Psoas muscle (tissue), 8 donors: Measurements from ENCODE around the gene ABHD16B. TPM values are rescaled to one million over a fixed set of nuclear protein-coding genes. Genes with fewer than 3 reads are reported as not detected.
"Not testable (repeated sequence)": the region's sequence is repeated elsewhere in the genome, so short reads cannot be mapped to it uniquely, and the experiment has no call there.

Experiments used
- ATAC-seq, 4 donors: fragments of 200-7000 bp; cut with Tn5 transposase; one replicate each; pipeline ENCODE4 v1.9.1; 2020; ENCODE audit warnings: moderate library complexity in 3 of 4, mild to moderate bottlenecking in 2 of 4
- DNase-seq, 2 donors: peaks; one replicate each; pipeline ENCODE4 v3.0.0-alpha.2; 2020
- H3K27ac ChIP-seq: fragments of 200-600 bp; one replicate; pipeline ENCODE4 v1.8.0; 2022
- H3K27me3 ChIP-seq, 3 donors: fragments of 200-600 bp in 1 of 3; one replicate each; pipeline versions ENCODE4 v1.6.1 to v1.8.0; 2013 to 2022; ENCODE audit warnings: low read length in 2 of 3, mild to moderate bottlenecking in 2 of 3, moderate library complexity in 1 of 3; ENCODE audit not compliant: insufficient read depth in 3 of 3
- H3K36me3 ChIP-seq, 2 donors: fragments of 200-600 bp in 1 of 2; one replicate each; pipeline versions ENCODE4 v1.6.1 to v1.8.0; 2013 to 2022; ENCODE audit warnings: low read depth in 1 of 2, mild to moderate bottlenecking in 1 of 2, moderate library complexity in 1 of 2; ENCODE audit not compliant: insufficient read depth in 1 of 2
- H3K4me1 ChIP-seq: fragments of 200-600 bp; one replicate; pipeline ENCODE4 v1.8.0; 2022
- H3K4me3 ChIP-seq: fragments of 200-600 bp; one replicate; pipeline ENCODE4 v1.8.0; 2022; ENCODE audit warnings: mild to moderate bottlenecking
- H3K9me3 ChIP-seq: fragments of 200-600 bp; one replicate; pipeline ENCODE4 v1.8.0; 2022
- CTCF ChIP-seq: fragments of 200-600 bp; IDR thresholded peaks from one replicate; pipeline ENCODE4 v1.8.0; 2022; ENCODE audit warnings: antibody characterized with exemption
- WGBS, 3 donors: extraction: QIAGEN DNeasy Blood & Tissue Kit; methylation state at CpG; one replicate each; pipeline versions ENCODE4 v1.1.6 to v1.1.7; 2013; 5-methylcytosine and 5-hydroxymethylcytosine counted together
- intact Hi-C, 2 donors: fragments of 100-400 bp; cut with DNase I; formaldehyde crosslinking; loops; one replicate each; pipeline versions ENCODE4 v1.11.0 to v1.14.2; 2022
- polyA plus RNA-seq, 3 donors: library from polyadenylated mRNA; stranded (reverse); fragments of 200-250 nt; gene quantifications; one replicate each; pipeline ENCODE4 v1.2.3, GENCODE V29; 2013
- total RNA-seq, 4 donors: library from RNA; stranded (reverse); fragmentation: NEBNext Ultra II Directional in 2 of 4; extraction: Animal tissue kit (Norgen Biotek cat#: 25700) in 2 of 4; gene quantifications; one replicate each; pipeline versions ENCODE4 v1.2.1 to v1.2.4, GENCODE V29; 2021 to 2023
- donor health status: healthy with polysubstance abuse.
- donor health status: DM: no; HTN: no; CAD: no; lungs with moderate emphysema.
- donor health status: Bipolar disorder and iron deficiency.
- donor health status: healthy.
- donor health status: DM: yes; HTN: yes; CAD: no.
- donor health status: DM: no; HTN: no; CAD: no.
- donor health status: DM: no; HTN: no; CAD: no.
- donor health status: DM: yes; HTN: yes; CAD: no.

Gene ABHD16B
- total and polyA plus RNA-seq, 7 donors, result 0.04 to 3.2 (median 0.34) TPM; not detected in 4

GRCh38 chr20:63876489-63877036 lies 15.3 kb downstream of the ABHD16B start:
- peaks cover 0 to 70% of the 10 kb centered on the region in 2 donors for H3K36me3 ChIP-seq
- no peaks in the 10 kb centered on the region for H3K27me3 ChIP-seq
- no peak overlapping the region for H3K4me3 ChIP-seq
- TF ChIP-seq CTCF, result no peak
- ATAC-seq (no peak), DNase-seq (no peak)
- no peaks in the 10 kb centered on the region for H3K9me3 ChIP-seq
- H3K4me1 ChIP-seq, result peaks cover 12% of the 10 kb centered on the region
- H3K27ac ChIP-seq, result peak overlapping the region; percentile 70
- intact Hi-C loops, result no loop called here
- 85 to 90% (median 89%) methylated on average over 19 of the region's 19 CpGs for WGBS, 3 donors

GRCh38 chr20:63877755-63878470 lies 16.6 kb downstream of the ABHD16B start:
- intact Hi-C loops, result no loop called here
- TF ChIP-seq CTCF, result no peak
- peaks cover 0 to 68% of the 10 kb centered on the region in 2 donors for H3K36me3 ChIP-seq

DNA sequence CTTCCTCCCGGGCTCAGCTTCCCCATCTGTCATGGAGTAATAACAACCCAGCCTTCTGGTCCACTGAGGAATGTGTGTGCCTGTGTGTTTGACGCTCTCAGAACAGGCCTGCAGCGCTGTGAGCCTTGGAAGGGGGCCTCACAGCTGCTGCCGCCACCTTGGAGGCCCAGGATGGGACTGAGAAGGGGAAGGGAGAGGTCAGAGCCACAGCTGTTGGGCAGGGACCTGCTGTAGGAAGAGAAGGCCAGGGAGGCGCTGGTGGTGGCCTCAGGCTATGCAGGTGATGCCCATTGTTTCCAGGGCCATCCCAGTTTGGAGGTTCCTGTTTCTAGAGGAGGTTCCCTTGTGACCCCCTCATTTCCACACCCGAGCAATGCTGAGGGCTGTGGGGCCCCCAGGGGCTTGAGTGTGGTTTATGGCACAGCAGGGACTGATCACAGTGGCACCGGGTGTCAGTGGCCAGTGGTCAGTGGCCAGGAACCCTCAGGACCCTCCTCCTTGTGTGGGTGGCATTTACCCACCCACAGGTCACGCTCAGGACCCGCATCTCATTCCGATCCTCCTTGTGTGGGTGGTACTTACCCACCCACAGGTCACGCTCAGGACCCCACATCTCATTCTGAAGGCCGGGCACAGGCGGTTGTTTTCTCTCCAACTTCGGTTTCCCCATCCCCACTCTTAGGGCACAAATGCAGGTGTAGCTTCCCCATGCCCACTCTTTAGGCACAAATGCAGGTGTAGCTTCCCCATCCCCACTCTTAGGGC lies 17.8 kb downstream of the ABHD16B start:
- ATAC-seq, result peak in 2 of 4 donors; percentile 6 to 17
- H3K36me3 ChIP-seq, result peaks cover 0 to 67% of the 10 kb centered on the region in 2 donors
- H3K4me3 ChIP-seq, result no peak overlapping the region
- H3K27ac ChIP-seq, result peak overlapping the region; percentile 70
- intact Hi-C loops, result no loop called here
- DNase-seq, result no peak
- no peak for TF ChIP-seq CTCF
- H3K27me3 ChIP-seq, result no peaks in the 10 kb centered on the region
- 82 to 85% (median 85%) methylated on average over 14 of the region's 14 CpGs for WGBS, 3 donors
- H3K4me1 ChIP-seq, result peaks cover 17% of the 10 kb centered on the region
- H3K9me3 ChIP-seq, result no peaks in the 10 kb centered on the region

More at GRCh38 chr20:63877755-63878470, 16.6 kb downstream of the ABHD16B start:
- H3K4me3 ChIP-seq, result no peak overlapping the region
- no peaks in the 10 kb centered on the region for H3K27me3 ChIP-seq
- peaks cover 12% of the 10 kb centered on the region for H3K4me1 ChIP-seq
- peak overlapping the region; percentile 70 for H3K27ac ChIP-seq
- DNase-seq, result peak; percentile 55 to 74
- WGBS, 3 donors, result 76 to 81% (median 78%) methylated on average over 32 of the region's 32 CpGs
- peak; percentile 91 to 92 (median 92) for ATAC-seq
- H3K9me3 ChIP-seq, result no peaks in the 10 kb centered on the region

GRCh38 chr20:63880901-63881300 lies 19.6 kb downstream of the ABHD16B start:
- ATAC-seq, H3K9me3 ChIP-seq, H3K4me3 ChIP-seq, DNase-seq, intact Hi-C loops, H3K27me3 ChIP-seq, H3K27ac ChIP-seq: not testable (repeated sequence)
- 83 to 90% (median 89%) methylated on average over 13 of the region's 13 CpGs for WGBS, 3 donors
- H3K36me3 ChIP-seq, result peaks cover 0 to 62% of the 10 kb centered on the region in 2 donors
- peaks cover 28% of the 10 kb centered on the region for H3K4me1 ChIP-seq
